ENCODE results near the gene ATP1A2.

ATP1A2 gene

DNA sequence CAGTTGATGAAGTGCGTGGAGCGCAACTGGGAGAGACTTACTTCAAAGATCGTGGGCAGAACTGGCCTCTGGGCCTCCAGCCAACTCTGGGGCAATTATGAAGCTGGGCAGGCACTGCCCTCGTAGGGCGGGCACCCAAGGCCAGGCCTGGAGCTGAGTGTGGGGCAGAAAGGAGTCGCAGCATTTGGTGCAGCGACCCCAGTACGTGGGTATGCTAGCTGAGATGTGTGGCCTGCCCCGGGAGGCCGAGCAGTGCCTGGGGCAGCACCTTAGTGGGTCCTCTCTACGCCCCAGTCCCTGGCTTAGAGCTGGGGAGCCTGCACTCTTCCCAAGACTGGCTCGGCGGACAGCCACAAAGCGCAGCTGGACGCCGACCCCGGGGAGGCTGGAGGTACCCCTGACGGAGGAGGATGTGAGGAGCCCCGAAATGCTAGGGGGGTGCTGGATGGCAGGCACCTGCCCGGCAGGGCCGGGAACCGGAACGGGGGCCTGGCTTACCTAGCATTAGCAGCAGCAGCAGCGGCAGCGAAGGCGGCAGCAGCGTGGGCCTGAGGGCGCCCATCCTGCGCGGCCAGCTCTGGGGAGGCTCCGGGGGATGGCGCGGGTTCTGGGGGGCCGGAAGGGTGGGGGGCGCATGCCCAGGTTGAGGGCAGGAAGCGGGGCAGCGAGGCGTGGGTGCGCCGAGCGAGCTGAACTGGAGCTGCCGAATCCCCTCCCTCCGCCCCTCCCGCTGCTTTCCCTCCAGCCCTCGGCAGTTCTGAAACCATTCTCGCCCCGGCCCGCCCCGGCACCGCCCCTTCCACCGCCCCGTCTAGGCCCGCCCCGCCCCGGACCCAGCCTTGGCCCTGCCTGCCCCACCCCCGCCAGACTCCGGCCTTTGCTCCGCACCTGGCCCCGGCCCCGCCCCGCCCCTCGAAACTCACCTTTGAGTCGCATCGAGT is 17.4 kb upstream of the ATP1A2 start, which contains the start of gene IGSF8 (continued):
- TF ChIP-seq ZNF518A (tag by site-specific recombination; conservative IDR thresholded peaks at IDR 0.05; ENCODE audit: low read depth) (no peak), REST (tag by site-specific recombination; IDR thresholded peaks at IDR 0.05) (no peak), ZNF391 (tag by site-specific recombination; IDR thresholded peaks at IDR 0.05; ENCODE audit: borderline replicate concordance, low read depth) (no peak), ZBTB1 (tag by site-specific recombination; IDR thresholded peaks at IDR 0.05) (no peak), ZFP69B (tag by site-specific recombination; IDR thresholded peaks at IDR 0.05) (no peak), ZNF664 (tag by site-specific recombination; IDR thresholded peaks at IDR 0.05) (no peak), ZNF311 (tag by site-specific recombination; IDR thresholded peaks at IDR 0.05; ENCODE audit: borderline replicate concordance) (no peak), ZFHX2 (tag by site-specific recombination; conservative IDR thresholded peaks at IDR 0.05) (peak; percentile 72), PRDM2 (tag by site-specific recombination; IDR thresholded peaks at IDR 0.05; ENCODE audit: borderline replicate concordance) (no peak), ZFP3 (tag by site-specific recombination; IDR thresholded peaks at IDR 0.05; ENCODE audit: low read depth) (no peak), ZNF654 (tag by site-specific recombination; IDR thresholded peaks at IDR 0.05; ENCODE audit: low read depth) (no peak), ZNF501 (tag by site-specific recombination; IDR thresholded peaks at IDR 0.05) (no peak), ZNF558 (tag by site-specific recombination; IDR thresholded peaks at IDR 0.05) (no peak), ZNF629 (tag by site-specific recombination; IDR thresholded peaks at IDR 0.05) (no peak), SP7 (tag by site-specific recombination; IDR thresholded peaks at IDR 0.05) (no peak)
- TF ChIP-seq, protein P1, sequence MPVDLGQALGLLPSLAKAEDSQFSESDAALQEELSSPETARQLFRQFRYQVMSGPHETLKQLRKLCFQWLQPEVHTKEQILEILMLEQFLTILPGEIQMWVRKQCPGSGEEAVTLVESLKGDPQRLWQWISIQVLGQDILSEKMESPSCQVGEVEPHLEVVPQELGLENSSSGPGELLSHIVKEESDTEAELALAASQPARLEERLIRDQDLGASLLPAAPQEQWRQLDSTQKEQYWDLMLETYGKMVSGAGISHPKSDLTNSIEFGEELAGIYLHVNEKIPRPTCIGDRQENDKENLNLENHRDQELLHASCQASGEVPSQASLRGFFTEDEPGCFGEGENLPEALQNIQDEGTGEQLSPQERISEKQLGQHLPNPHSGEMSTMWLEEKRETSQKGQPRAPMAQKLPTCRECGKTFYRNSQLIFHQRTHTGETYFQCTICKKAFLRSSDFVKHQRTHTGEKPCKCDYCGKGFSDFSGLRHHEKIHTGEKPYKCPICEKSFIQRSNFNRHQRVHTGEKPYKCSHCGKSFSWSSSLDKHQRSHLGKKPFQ (tag by site-specific recombination; IDR thresholded peaks at IDR 0.05) = no peak
- TF ChIP-seq, protein P2, sequence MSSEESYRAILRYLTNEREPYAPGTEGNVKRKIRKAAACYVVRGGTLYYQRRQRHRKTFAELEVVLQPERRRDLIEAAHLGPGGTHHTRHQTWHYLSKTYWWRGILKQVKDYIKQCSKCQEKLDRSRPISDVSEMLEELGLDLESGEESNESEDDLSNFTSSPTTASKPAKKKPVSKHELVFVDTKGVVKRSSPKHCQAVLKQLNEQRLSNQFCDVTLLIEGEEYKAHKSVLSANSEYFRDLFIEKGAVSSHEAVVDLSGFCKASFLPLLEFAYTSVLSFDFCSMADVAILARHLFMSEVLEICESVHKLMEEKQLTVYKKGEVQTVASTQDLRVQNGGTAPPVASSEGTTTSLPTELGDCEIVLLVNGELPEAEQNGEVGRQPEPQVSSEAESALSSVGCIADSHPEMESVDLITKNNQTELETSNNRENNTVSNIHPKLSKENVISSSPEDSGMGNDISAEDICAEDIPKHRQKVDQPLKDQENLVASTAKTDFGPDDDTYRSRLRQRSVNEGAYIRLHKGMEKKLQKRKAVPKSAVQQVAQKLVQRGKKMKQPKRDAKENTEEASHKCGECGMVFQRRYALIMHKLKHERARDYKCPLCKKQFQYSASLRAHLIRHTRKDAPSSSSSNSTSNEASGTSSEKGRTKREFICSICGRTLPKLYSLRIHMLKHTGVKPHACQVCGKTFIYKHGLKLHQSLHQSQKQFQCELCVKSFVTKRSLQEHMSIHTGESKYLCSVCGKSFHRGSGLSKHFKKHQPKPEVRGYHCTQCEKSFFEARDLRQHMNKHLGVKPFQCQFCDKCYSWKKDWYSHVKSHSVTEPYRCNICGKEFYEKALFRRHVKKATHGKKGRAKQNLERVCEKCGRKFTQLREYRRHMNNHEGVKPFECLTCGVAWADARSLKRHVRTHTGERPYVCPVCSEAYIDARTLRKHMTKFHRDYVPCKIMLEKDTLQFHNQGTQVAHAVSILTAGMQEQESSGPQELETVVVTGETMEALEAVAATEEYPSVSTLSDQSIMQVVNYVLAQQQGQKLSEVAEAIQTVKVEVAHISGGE (tag by site-specific recombination; conservative IDR thresholded peaks at IDR 0.05; ENCODE audit: low read depth) = no peak

Data from HEK293 (cell line).